Motor neuron (in vitro differentiated cells): ENCODE measurements around the gene MRPS9. TPM values are rescaled to one million over a fixed set of nuclear protein-coding genes. Genes with fewer than 3 reads are reported as not detected.
A peak's percentile ranks its signal among the peaks of the same experiment; 100 is the strongest.

Experiments
- ATAC-seq, 8 experiments: fragments of 200-7000 bp; cut with Tn5 transposase; replicated peaks in 6 of 8; 2 replicates each; pipeline ENCODE4 v1.8.0; 2021; ENCODE audit warnings: mild to moderate bottlenecking in 8 of 8, moderate library complexity in 8 of 8
- H3K27ac ChIP-seq, 2 donors: fragments of 250-450 bp; sonication (Bioruptor Pico); 2 replicates each; pipeline ENCODE4 v1.9.0; 2021; ENCODE audit warnings: antibody characterized with exemption in 2 of 2, mild to moderate bottlenecking in 2 of 2, moderate library complexity in 1 of 2
- H3K4me1 ChIP-seq, 2 donors: fragments of 250-450 bp; sonication (Bioruptor Pico); replicated peaks in 1 of 2; 2 replicates each; pipeline ENCODE4 v1.6.1; 2021; ENCODE audit warnings: antibody characterized with exemption in 2 of 2, mild to moderate bottlenecking in 2 of 2, moderate library complexity in 1 of 2
- H3K4me3 ChIP-seq, 5 donors: fragments of 250-450 bp; sonication (Bioruptor Pico); 2 replicates each; pipeline ENCODE4 v1.9.0; 2021; ENCODE audit warnings: antibody characterized with exemption in 5 of 5, mild to moderate bottlenecking in 5 of 5, moderate library complexity in 4 of 5
- WGBS, 10 experiments: fragments of 450-650 bp; shearing (Covaris generic); methylation state at CpG; one replicate each; pipeline ENCODE4 v1.0.0; 2022; 5-methylcytosine and 5-hydroxymethylcytosine counted together
- in situ Hi-C, 9 experiments: fragments of 400-800 bp; cut with MboI; loops; one replicate each; pipeline ENCODE4 v1.15.0; 2021; ENCODE audit warnings: low sequenced_read_pairs in 9 of 9, low pct_unique_long_range_greater_than_20kb in 2 of 9; ENCODE audit not compliant: unreplicated experiment in 9 of 9
- total RNA-seq, 8 experiments: library from RNA; unstranded; fragments of 300-600 nt; gene quantifications; 2 replicates each; pipeline versions ENCODE4 v1.2.3 to v1.2.4, GENCODE V29; 2022

MRPS9 gene
- total RNA-seq, 8 experiments from 2014 or later = 26.2 to 97.9 (median 45.8) TPM

GRCh38 chr2:105113616-105114291 is 75.9 kb downstream of the MRPS9 start:
- Histone ChIP-seq H3K4me1 (peaks cover 0 to 11% of the 10 kb centered on the region in 2 donors), H3K4me3 (no peak overlapping the region), H3K27ac (no peak overlapping the region)
- WGBS, 10 experiments = 19 to 83% (median 62%) methylated on average over 1 to 3 of the region's 4 CpGs; no CpG with 5 or more reads in 4 of the 10 experiments
- in situ Hi-C loops = loop anchor here (5.0 to 25.0 kb wide), 5 partner anchors 121 to 181 kb away; partner anchors contain the start of gene GPR45 (in 7 of the 9)
- peak in 3 of 8 experiments; percentile 67 to 87 (median 68) for ATAC-seq

DNA sequence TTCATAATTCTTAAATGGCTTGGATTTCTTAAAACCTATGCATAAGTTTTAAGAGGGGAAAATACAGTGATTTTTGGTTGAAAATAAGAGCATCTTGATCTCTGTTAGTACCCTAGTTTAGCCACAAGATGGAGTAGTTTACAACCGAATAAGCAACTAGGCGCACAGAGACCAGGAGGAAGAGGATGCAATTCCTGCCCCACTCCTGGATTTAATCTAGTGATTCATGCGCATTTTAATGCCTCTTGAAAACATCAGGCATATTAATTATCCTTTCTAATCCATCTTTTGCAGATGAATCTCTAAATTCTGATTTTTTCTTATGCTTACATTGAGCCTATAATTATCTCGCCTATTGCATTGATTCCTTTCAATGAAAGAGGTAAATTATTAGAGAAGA is 76.7 kb downstream of the MRPS9 start:
- H3K27ac ChIP-seq = no peak overlapping the region
- H3K4me3 ChIP-seq = no peak overlapping the region
- ATAC-seq = peak in 6 of 8 experiments; percentile 23 to 67 (median 46)
- in situ Hi-C loops = loop anchor here (5.0 to 25.0 kb wide), 5 partner anchors 120 to 180 kb away; partner anchors contain the start of gene GPR45 (in 7 of the 9)
- H3K4me1 ChIP-seq = peaks cover 0 to 11% of the 10 kb centered on the region in 2 donors
- WGBS, 10 experiments = 0 to 40% (median 7%) methylated on average over 2 to 4 of the region's 4 CpGs; no CpG with 5 or more reads in 2 of the 10 experiments

DNA sequence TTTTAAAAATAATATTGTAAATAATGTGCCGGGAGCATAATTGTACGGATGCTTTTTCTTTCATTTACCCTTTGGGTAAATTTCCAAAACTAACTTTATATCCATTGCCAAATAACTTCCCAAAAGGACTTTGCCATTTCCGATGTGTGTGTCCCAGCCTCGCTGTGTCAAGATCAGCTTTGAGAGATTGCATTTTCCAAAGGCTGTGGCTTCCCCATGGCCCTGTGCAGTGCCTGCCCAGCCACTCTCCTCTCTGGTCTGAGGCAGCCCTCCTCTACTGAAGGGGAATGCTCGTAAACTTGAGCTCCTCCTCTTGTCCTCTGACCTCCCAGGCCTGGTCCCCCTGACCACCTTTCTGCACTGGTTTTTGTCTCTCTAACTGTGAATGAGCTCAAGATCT is 78.5 kb downstream of the MRPS9 start:
- WGBS, 10 experiments = 68 to 100% (median 92%) methylated on average over 2 to 5 of the region's 5 CpGs; no CpG with 5 or more reads in 1 of the 10 experiments
- peaks cover 0 to 11% of the 10 kb centered on the region in 2 donors for H3K4me1 ChIP-seq
- H3K4me3 ChIP-seq = no peak overlapping the region
- in situ Hi-C loops = loop anchor here in 8 of 9 experiments (10.0 to 25.0 kb wide), 4 partner anchors 118 to 178 kb away; partner anchors contain the start of gene GPR45 (in 6 of the 8)
- H3K27ac ChIP-seq = no peak overlapping the region
- ATAC-seq = no peak

- in situ Hi-C loops = loop anchor here in 8 of 9 experiments (10.0 to 25.0 kb wide), 4 partner anchors 117 to 177 kb away; partner anchors contain the start of gene GPR45 (in 6 of the 8)
- 42 to 100% (median 92%) methylated on average over 1 to 5 of the region's 6 CpGs for WGBS, 10 experiments
Observed at GRCh38 chr2:105117565-105117964, 79.7 kb downstream of the MRPS9 start.

DNA sequence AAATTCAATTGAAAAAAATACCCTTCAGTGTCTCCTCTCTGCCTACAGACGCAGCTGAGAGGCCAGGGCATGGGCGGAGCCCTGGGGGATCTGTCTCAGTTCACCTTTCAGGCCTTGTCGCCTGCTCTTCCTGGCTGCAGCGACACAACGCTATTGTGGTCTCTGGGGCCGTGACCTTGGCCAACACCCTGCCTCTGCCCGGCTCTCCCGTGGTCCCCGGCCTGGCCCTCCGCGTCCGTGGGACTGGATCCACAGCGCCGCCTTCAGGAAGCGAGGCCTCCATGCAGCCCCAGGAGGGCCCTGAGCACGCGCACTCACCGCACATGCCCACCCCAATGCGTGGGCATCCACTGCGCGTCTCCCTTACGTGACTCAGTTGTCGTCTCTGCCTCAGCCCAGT is 81.1 kb downstream of the MRPS9 start:
- H3K4me1 ChIP-seq = peaks cover 0 to 6% of the 10 kb centered on the region in 2 donors
- H3K27ac ChIP-seq = no peak overlapping the region
- WGBS, 10 experiments = 48 to 100% (median 72%) methylated on average over 1 to 13 of the region's 23 CpGs; no CpG with 5 or more reads in 2 of the 10 experiments
- peak in 2 of 8 experiments; percentile 25 to 52 for ATAC-seq
- H3K4me3 ChIP-seq = no peak overlapping the region
- in situ Hi-C loops = loop anchor here in 8 of 9 experiments (10.0 to 25.0 kb wide), 4 partner anchors 116 to 176 kb away; partner anchors contain the start of gene GPR45 (in 6 of the 8)

More at GRCh38 chr2:105117565-105117964, 79.7 kb downstream of the MRPS9 start:
- Histone ChIP-seq H3K4me3 (no peak overlapping the region), H3K4me1 (peaks cover 0 to 11% of the 10 kb centered on the region in 2 donors), H3K27ac (no peak overlapping the region)
- ATAC-seq = peak in 3 of 8 experiments; percentile 44 to 62 (median 61)

- H3K4me3 ChIP-seq = no peak overlapping the region
- WGBS, 10 experiments = 60 to 92% (median 83%) methylated on average over 2 to 8 of the region's 8 CpGs
- H3K27ac ChIP-seq = no peak overlapping the region
- H3K4me1 ChIP-seq = no peaks in the 10 kb centered on the region
- no peak for ATAC-seq
- in situ Hi-C loops = loop anchor here in 3 of 9 experiments (25.0 kb wide), 1 partner anchor 116 kb away; the partner anchor contains the start of gene GPR45 (in 3 of the 3)
Observed at GRCh38 chr2:105121434-105121833, 83.6 kb downstream of the MRPS9 start.

- Histone ChIP-seq H3K4me1 (no peaks in the 10 kb centered on the region), H3K4me3 (no peak overlapping the region), H3K27ac (no peak overlapping the region)
- in situ Hi-C loops = no loop called here
- peak; percentile 15 to 89 (median 52) for ATAC-seq
- WGBS, 10 experiments = 0 to 100% (median 50%) methylated on average over 1 to 3 of the region's 4 CpGs; no CpG with 5 or more reads in 5 of the 10 experiments
Observed at GRCh38 chr2:105125428-105125827, 87.6 kb downstream of the MRPS9 start.

DNA sequence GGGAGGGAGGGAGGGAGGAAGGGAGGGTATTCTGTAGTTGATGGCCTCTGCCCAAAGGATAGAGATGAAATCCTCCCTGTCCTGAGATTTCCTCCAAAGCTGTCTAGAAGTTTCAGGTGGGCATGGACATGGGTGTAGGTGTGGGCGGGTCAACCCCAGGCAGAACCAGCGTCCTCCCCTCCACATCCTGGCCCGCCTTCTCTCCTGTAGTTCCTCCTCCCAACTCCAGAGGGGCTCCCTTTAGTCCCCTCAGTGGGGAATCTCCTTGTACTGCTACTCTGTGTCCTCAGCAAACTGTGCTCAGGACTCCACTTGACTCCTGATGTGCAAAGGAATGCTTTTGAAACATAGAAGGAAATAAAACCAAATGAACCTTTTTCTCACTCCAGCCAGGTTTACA is 88.1 kb downstream of the MRPS9 start:
- 73 to 100% (median 80%) methylated on average over 1 to 3 of the region's 3 CpGs; no CpG with 5 or more reads in 7 of the 10 experiments for WGBS, 10 experiments
- H3K4me3 ChIP-seq = no peak overlapping the region
- peak in 1 of 8 experiments; percentile 32 for ATAC-seq
- H3K4me1 ChIP-seq = no peaks in the 10 kb centered on the region
- in situ Hi-C loops = no loop called here
- H3K27ac ChIP-seq = no peak overlapping the region

DNA sequence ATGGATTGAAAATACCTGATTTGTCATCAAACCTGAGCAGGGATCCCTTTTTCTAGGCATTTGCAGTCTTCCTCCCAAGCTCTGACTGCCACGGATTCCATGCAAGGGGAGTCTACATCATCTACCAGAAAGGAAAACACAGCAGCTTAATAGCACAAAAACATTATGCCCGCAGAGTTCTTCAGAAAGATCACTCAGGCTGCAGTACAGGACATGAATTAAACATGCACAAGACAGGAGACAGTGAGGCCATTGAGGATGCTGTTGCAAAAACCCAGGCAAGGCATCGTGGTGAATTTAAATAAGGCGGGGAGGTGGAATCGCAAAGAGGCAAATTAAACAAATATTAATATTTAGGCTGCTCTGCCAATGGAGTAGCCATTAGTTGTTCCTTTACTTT is 88.5 kb downstream of the MRPS9 start:
- WGBS, 10 experiments = 0 to 100% (median 79%) methylated on average over 1 to 5 of the region's 5 CpGs; no CpG with 5 or more reads in 1 of the 10 experiments
- in situ Hi-C loops = no loop called here
- Histone ChIP-seq H3K4me1 (no peaks in the 10 kb centered on the region), H3K27ac (no peak overlapping the region), H3K4me3 (no peak overlapping the region)
- no peak for ATAC-seq

- WGBS, 10 experiments = 30 to 100% (median 88%) methylated on average over 1 to 13 of the region's 15 CpGs
- in situ Hi-C loops = no loop called here
- no peaks in the 10 kb centered on the region for H3K4me1 ChIP-seq
- ATAC-seq = no peak
- H3K27ac ChIP-seq = no peak overlapping the region
- no peak overlapping the region for H3K4me3 ChIP-seq
Observed at GRCh38 chr2:105127289-105127915, 89.5 kb downstream of the MRPS9 start.

GRCh38 chr2:105129722-105130232 is 91.9 kb downstream of the MRPS9 start:
- ATAC-seq = no peak
- in situ Hi-C loops = no loop called here
- Histone ChIP-seq H3K27ac (no peak overlapping the region), H3K4me3 (no peak overlapping the region), H3K4me1 (no peaks in the 10 kb centered on the region)
- WGBS, 10 experiments = 18 to 94% (median 93%) methylated on average over 3 of the region's 5 CpGs; no CpG with 5 or more reads in 7 of the 10 experiments

DNA sequence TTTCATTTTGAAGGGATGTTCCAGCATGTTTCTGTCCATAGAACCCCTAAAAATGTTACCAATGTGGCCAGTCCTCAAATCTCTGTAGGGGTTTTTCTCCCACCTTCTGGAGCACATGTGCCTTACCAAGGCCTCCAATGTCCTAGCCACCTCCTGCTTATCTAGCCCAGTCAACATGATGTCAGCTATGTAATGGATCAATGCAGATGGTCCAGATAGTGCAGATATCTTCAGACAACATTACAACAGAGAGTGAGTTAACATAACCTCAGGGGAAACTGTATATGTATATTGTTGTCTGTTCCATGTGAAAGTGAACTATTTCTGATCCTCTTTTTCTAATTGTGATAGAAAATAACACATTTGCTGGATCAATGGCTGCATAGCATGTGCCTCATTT is 92.7 kb downstream of the MRPS9 start:
- H3K4me3 ChIP-seq = no peak overlapping the region
- no peak overlapping the region for H3K27ac ChIP-seq
- no peaks in the 10 kb centered on the region for H3K4me1 ChIP-seq
- in situ Hi-C loops = no loop called here
- no peak for ATAC-seq

- WGBS, 10 experiments = 0 to 100% (median 67%) methylated on average over 1 to 3 of the region's 3 CpGs; no CpG with 5 or more reads in 1 of the 10 experiments
- in situ Hi-C loops = no loop called here
- Histone ChIP-seq H3K4me3 (no peak overlapping the region), H3K4me1 (no peaks in the 10 kb centered on the region), H3K27ac (no peak overlapping the region)
- ATAC-seq = no peak
Observed at GRCh38 chr2:105134081-105134480, 96.2 kb downstream of the MRPS9 start.
